Activated CD4-positive, alpha-beta T cell treated with anti-CD3 and anti-CD28 coated beads, Interleukin-2, Interleukin-6, amounts not matched to agents 100 ng/mL and 50 ng/mL, durations not matched to agents 16 hours and 8 hours (primary cell): ENCODE measurements around the gene TAF11L13.

Source experiments
- DNase-seq: peaks from one replicate; pipeline ENCODE4 v3.0.0-alpha.2; 2020

TAF11L13 gene

DNA sequence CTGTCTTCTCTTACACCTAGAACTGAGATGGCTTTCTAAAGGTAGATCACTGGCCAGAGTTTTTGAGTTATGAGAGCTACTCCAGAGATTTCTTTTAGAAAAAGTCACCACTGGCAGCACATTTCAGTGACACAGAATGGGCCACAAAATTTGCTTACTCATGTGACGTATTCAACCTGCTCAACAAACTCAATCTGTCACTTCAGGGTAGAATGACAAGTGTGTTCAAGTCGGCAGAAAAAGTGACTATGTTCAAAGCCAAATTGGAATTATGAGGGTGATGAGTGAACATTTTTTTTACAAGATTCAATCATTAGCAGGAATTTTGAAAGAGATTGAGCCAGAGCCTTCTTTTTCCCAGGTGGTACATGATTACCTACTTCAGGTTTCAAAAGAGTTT is 48.8 kb downstream of the TAF11L13 start:
- DNase-seq, result no peak
